H1 (cell line): Measurements from ENCODE around the gene DYNC1H1. TPM values are rescaled to one million over a fixed set of nuclear protein-coding genes. Genes with fewer than 3 reads are reported as not detected.

Experiments used
- CTCF ChIA-PET: fragments of 300-600 bp; sonication (Branson Sonifier 250); formaldehyde crosslinking; loops from one replicate; lab custom pipeline; 2021; ENCODE audit not compliant: partially characterized antibody; lab: Charles Lee
- POLR2A ChIA-PET: fragments of 300-600 bp; sonication (Branson Sonifier 250); formaldehyde crosslinking; loops from one replicate; lab custom pipeline; 2021; ENCODE audit warnings: inconsistent platforms; ENCODE audit not compliant: partially characterized antibody; lab: Charles Lee
- DNase-seq, 2 experiments: peaks; one replicate each; pipeline versions ENCODE4 v3.0.0 to v3.0.0-alpha.2; 2010 to 2022; ENCODE audit warnings: low spot score in 2 of 2, low read depth in 1 of 2, mixed read lengths in 1 of 2
- FAIRE-seq: peaks from 2 replicates; lab custom pipeline; 2011; peaks lifted over from hg19 to GRCh38; lab: Jason Lieb, UNC
- H2AFZ ChIP-seq: 2 replicates; pipeline ENCODE4 v1.8.1; 2012; ENCODE audit warnings: low read length, inconsistent platforms
- H2AK5ac ChIP-seq: 2 replicates; pipeline ENCODE4 v1.6.1; 2013; ENCODE audit warnings: low read depth, low read length
- H2BK120ac ChIP-seq: replicated peaks from 2 replicates; pipeline ENCODE3; 2013; ENCODE audit warnings: low read depth, low read length, inconsistent platforms
- H2BK12ac ChIP-seq: 2 replicates; pipeline ENCODE4 v1.6.1; 2013; ENCODE audit warnings: low read depth, low read length
- H2BK15ac ChIP-seq: 2 replicates; pipeline ENCODE4 v1.6.1; 2013; ENCODE audit warnings: low read length
- H2BK20ac ChIP-seq: 2 replicates; pipeline ENCODE4 v1.6.1; 2013; ENCODE audit warnings: low read length
- H2BK5ac ChIP-seq: 2 replicates; pipeline ENCODE4 v1.6.1; 2013; ENCODE audit warnings: low read depth, low read length
- H3K14ac ChIP-seq: 2 replicates; pipeline ENCODE4 v1.6.1; 2013; ENCODE audit warnings: inconsistent platforms; ENCODE audit not compliant: insufficient read length
- H3K18ac ChIP-seq: 2 replicates; pipeline ENCODE4 v1.6.1; 2013; ENCODE audit warnings: low read length; ENCODE audit errors: extremely low read depth
- H3K23ac ChIP-seq: 2 replicates; pipeline ENCODE4 v1.6.1; 2013; ENCODE audit warnings: inconsistent platforms; ENCODE audit not compliant: insufficient read length
- H3K23me2 ChIP-seq: 2 replicates; pipeline ENCODE4 v1.6.1; 2013; ENCODE audit warnings: low read depth, low read length
- H3K27ac ChIP-seq: 2 replicates; pipeline ENCODE4 v1.6.1; 2011; ENCODE audit warnings: low read depth, low read length, inconsistent platforms
- H3K27me3 ChIP-seq, 4 experiments: replicated peaks in 1 of 4; 1 replicate in 1 of 4; 2 replicates in 3 of 4; pipeline versions ENCODE4 v1.6.1 to v1.8.1; 2011 to 2013; ENCODE audit warnings: low read length in 3 of 4, mild to moderate bottlenecking in 3 of 4, inconsistent platforms in 2 of 4, mixed read lengths in 2 of 4, moderate library complexity in 1 of 4; ENCODE audit not compliant: control insufficient read depth in 3 of 4, insufficient read depth in 3 of 4; ENCODE audit errors: extremely low read depth in 1 of 4
- H3K36me3 ChIP-seq, 4 experiments: 2 replicates each; pipeline versions ENCODE4 v1.6.1 to v1.8.1; 2011 to 2013; ENCODE audit warnings: mild to moderate bottlenecking in 4 of 4, low read length in 3 of 4, moderate library complexity in 2 of 4, control low read depth in 1 of 4, inconsistent platforms in 1 of 4; ENCODE audit not compliant: insufficient read depth in 4 of 4, control insufficient read depth in 2 of 4
- H3K4ac ChIP-seq: replicated peaks from 2 replicates; pipeline ENCODE3; 2013; ENCODE audit warnings: low read length, low read depth, mixed read lengths, inconsistent platforms; ENCODE audit not compliant: insufficient read length
- H3K4me1 ChIP-seq, 4 experiments: replicated peaks in 1 of 4; 1 replicate in 1 of 4; 2 replicates in 3 of 4; pipeline versions ENCODE4 v1.6.1 to v1.8.1; 2011 to 2013; ENCODE audit warnings: low read length in 3 of 4, inconsistent platforms in 2 of 4, mixed read lengths in 1 of 4; ENCODE audit not compliant: insufficient read depth in 4 of 4, control insufficient read depth in 3 of 4
- H3K4me2 ChIP-seq, 2 experiments: 2 replicates each; pipeline versions ENCODE4 v1.6.1 to v1.8.1; 2011 to 2013; ENCODE audit warnings: low read depth in 2 of 2, low read length in 2 of 2, control low read depth in 1 of 2, inconsistent platforms in 1 of 2, mild to moderate bottlenecking in 1 of 2; ENCODE audit not compliant: insufficient read depth in 1 of 2
- H3K4me3 ChIP-seq, 4 experiments: fragments of 200-600, 300-600 bp in 1 of 4; sonication (generic), shearing (Covaris generic), sonication (Bioruptor Twin) in 1 of 4; 2 replicates each; pipeline versions ENCODE4 v1.5.1 to v1.8.1; 2011 to 2016; ENCODE audit warnings: low read length in 4 of 4, low read depth in 3 of 4, control low read depth in 2 of 4, inconsistent platforms in 2 of 4, mild to moderate bottlenecking in 2 of 4, mixed read lengths in 1 of 4, moderate library complexity in 1 of 4; ENCODE audit not compliant: insufficient read depth in 2 of 4; ENCODE audit errors: extremely low read depth in 1 of 4
- H3K56ac ChIP-seq: replicated peaks from 2 replicates; pipeline ENCODE3; 2013; ENCODE audit warnings: low read depth, mild to moderate bottlenecking, mixed read lengths, low read length, inconsistent platforms; ENCODE audit not compliant: insufficient read length
- H3K79me1 ChIP-seq: 2 replicates; pipeline ENCODE4 v1.6.1; 2013; ENCODE audit warnings: low read depth, low read length, control low read depth
- H3K79me2 ChIP-seq, 2 experiments: 2 replicates each; pipeline versions ENCODE4 v1.6.1 to v1.8.1; 2012 to 2013; ENCODE audit warnings: low read length in 2 of 2, mild to moderate bottlenecking in 2 of 2, inconsistent platforms in 1 of 2; ENCODE audit not compliant: insufficient read depth in 2 of 2, control insufficient read depth in 1 of 2
- H3K9ac ChIP-seq, 4 experiments: replicated peaks in 1 of 4; 1 replicate in 1 of 4; 2 replicates in 3 of 4; pipeline versions ENCODE4 v1.6.1 to v1.8.1; 2011 to 2013; ENCODE audit warnings: low read depth in 3 of 4, low read length in 3 of 4, control low read depth in 2 of 4, mild to moderate bottlenecking in 2 of 4, moderate library complexity in 2 of 4, inconsistent platforms in 1 of 4; ENCODE audit errors: extremely low read depth in 1 of 4
- H3K9me3 ChIP-seq, 2 experiments: 2 replicates each; pipeline versions ENCODE4 v1.6.1 to v1.8.1; 2012 to 2013; ENCODE audit warnings: mild to moderate bottlenecking in 2 of 2, moderate library complexity in 2 of 2, control low read depth in 1 of 2, inconsistent platforms in 1 of 2, low read depth in 1 of 2, low read length in 1 of 2, mixed read lengths in 1 of 2; ENCODE audit not compliant: insufficient read depth in 2 of 2
- H4K20me1 ChIP-seq, 2 experiments: replicated peaks in 1 of 2; 2 replicates each; pipeline versions ENCODE3 to v1.8.1; 2011 to 2013; ENCODE audit warnings: inconsistent platforms in 2 of 2, low read length in 2 of 2, mild to moderate bottlenecking in 1 of 2; ENCODE audit not compliant: insufficient read depth in 2 of 2, control insufficient read depth in 1 of 2
- H4K5ac ChIP-seq: 2 replicates; pipeline ENCODE4 v1.6.1; 2013; ENCODE audit warnings: low read length, low read depth, mixed read lengths, inconsistent platforms; ENCODE audit not compliant: insufficient read length
- H4K8ac ChIP-seq: 2 replicates; pipeline ENCODE4 v1.8.0; 2013; ENCODE audit warnings: mild to moderate bottlenecking, moderate library complexity, low read length, inconsistent platforms; ENCODE audit not compliant: insufficient read depth; ENCODE audit errors: extremely low read depth
- H4K91ac ChIP-seq: replicated peaks from 2 replicates; pipeline ENCODE3; 2013; ENCODE audit warnings: low read length, mixed read lengths, inconsistent platforms; ENCODE audit not compliant: insufficient read length
- FOSL1 ChIP-seq: IDR thresholded peaks from 2 replicates; pipeline ENCODE4 v1.6.1; 2011; ENCODE audit warnings: mild to moderate bottlenecking, low read depth, low read length, moderate library complexity; ENCODE audit not compliant: insufficient read depth
- KDM4A ChIP-seq: IDR thresholded peaks from one replicate; pipeline ENCODE4 v1.7.1; 2012; ENCODE audit warnings: low read depth, mild to moderate bottlenecking, moderate library complexity, low read length, inconsistent platforms; ENCODE audit not compliant: severe bottlenecking
- MAFK ChIP-seq: IDR thresholded peaks from 2 replicates; pipeline ENCODE4 v1.6.1; 2012; ENCODE audit warnings: low read depth, mild to moderate bottlenecking, improper control_type of control experiment, low read length
- NRF1 ChIP-seq: IDR thresholded peaks from 2 replicates; pipeline ENCODE4 v1.6.1; 2011; ENCODE audit warnings: mild to moderate bottlenecking, low read depth, low read length, improper control_type of control experiment
- RBBP5 ChIP-seq: IDR thresholded peaks from 2 replicates; pipeline ENCODE4 v1.7.1; 2012; ENCODE audit warnings: low read depth, mild to moderate bottlenecking, inconsistent platforms, low read length, moderate library complexity, borderline replicate concordance
- RFX5 ChIP-seq: IDR thresholded peaks from 2 replicates; pipeline ENCODE4 v1.6.1; 2011; ENCODE audit warnings: low read depth, low read length, improper control_type of control experiment, borderline replicate concordance
- RXRA ChIP-seq: IDR thresholded peaks from 2 replicates; pipeline ENCODE4 v1.6.1; 2011; ENCODE audit warnings: low read depth, mild to moderate bottlenecking, low read length, moderate library complexity; ENCODE audit not compliant: insufficient read depth
- TCF12 ChIP-seq: IDR thresholded peaks from 2 replicates; pipeline ENCODE4 v1.6.1; 2011; ENCODE audit warnings: low read depth, mild to moderate bottlenecking, low read length
- WGBS, 2 experiments: shearing (Covaris generic) in 1 of 2; methylation state at CpG; one replicate each; pipeline versions ENCODE4 v1.1.6 to v1.1.7; 2013 to 2015; ENCODE audit warnings: low lambda C conversion rate in 2 of 2, mixed read lengths in 2 of 2, inconsistent platforms in 1 of 2, low coverage in 1 of 2, missing lambda C conversion rate in 1 of 2; ENCODE audit not compliant: insufficient replicate concordance in 2 of 2, insufficient coverage in 1 of 2, insufficient read length in 1 of 2; ENCODE audit errors: extremely low coverage in 1 of 2, missing lambda C conversion rate in 1 of 2; 5-methylcytosine and 5-hydroxymethylcytosine counted together
- polyA plus RNA-seq, 7 experiments: library from polyadenylated mRNA; depleted of rRNA in 3 of 7; stranded (reverse) in 5 of 7; unstranded in 2 of 7; fragments of >200 nt in 5 of 7; fragments of 200-250 nt in 2 of 7; gene quantifications; 1 replicate in 5 of 7; 2 replicates in 1 of 7; 4 replicates in 1 of 7; pipeline versions ENCODE4 v1.2.1 to v1.2.3, GENCODE V29; 2011 to 2013; ENCODE audit warnings: missing spikeins in 2 of 7, mixed read lengths in 2 of 7
- total RNA-seq: library from RNA; stranded (reverse); fragmentation: NEBNext Ultra II Directional; extraction: Animal tissue kit (Norgen Biotek cat#: 25700); gene quantifications from 2 replicates; pipeline ENCODE4 v1.2.1, GENCODE V29; 2021

DYNC1H1 gene
- total and polyA plus RNA-seq, 2 of the 8 experiments (the other 6 are each of a cell fraction or from before 2014, with no cell fraction given) = 238 to 387 TPM

- Histone ChIP-seq H3K4me1 (no peaks in the 10 kb centered on the region), H3K9me3 (no peaks in the 10 kb centered on the region), H2BK12ac (no peak overlapping the region), H4K91ac (no peak overlapping the region), H3K23ac (no peak overlapping the region), H2BK120ac (no peak overlapping the region), H2BK15ac (no peak overlapping the region), H3K14ac (no peak overlapping the region), H3K18ac (no peak overlapping the region), H4K8ac (no peak overlapping the region), H2BK20ac (no peak overlapping the region), H3K9ac (no peak overlapping the region), H3K56ac (no peak overlapping the region), H4K20me1 (peaks cover 0 to 10% of the 10 kb centered on the region in 2 experiments), H2AK5ac (no peak overlapping the region), H3K4ac (no peak overlapping the region), H3K79me2 (no peaks in the 10 kb centered on the region), H3K4me2 (no peak overlapping the region), H2AFZ (no peak overlapping the region), H3K36me3 (peaks cover 49 to 77% (median 69%) of the 10 kb centered on the region in 4 experiments), H3K27me3 (no peaks in the 10 kb centered on the region), H3K23me2 (no peaks in the 10 kb centered on the region), H4K5ac (no peak overlapping the region), H2BK5ac (no peak overlapping the region), H3K79me1 (no peaks in the 10 kb centered on the region), H3K4me3 (no peak overlapping the region), H3K27ac (no peak overlapping the region)
- POLR2A ChIA-PET = interaction anchor here (1.1 kb wide), 1 partner anchor 8 kb away, joined by 3 read pairs; no protein-coding TSS in a partner anchor
- no peak for FAIRE-seq
- no peak for DNase-seq
- TF ChIP-seq RFX5 (no peak), FOSL1 (no peak), MAFK (no peak), KDM4A (no peak), TCF12 (no peak), RXRA (no peak), RBBP5 (no peak), NRF1 (no peak)
- WGBS, 2 experiments = 81% methylated on average over 13 of the region's 13 CpGs; no CpG with 5 or more reads in 1 of the 2 experiments
- CTCF ChIA-PET = interaction anchor here (1.8 to 2.2 kb wide), 2 partner anchors 18 to 52 kb away, joined by 6 to 9 read pairs; no protein-coding TSS in a partner anchor
These were observed 80.2 kb downstream of the DYNC1H1 start for GRCh38 chr14:102044566-102044965.
